NK-92 (cell line): Measurements from ENCODE around the gene CHEK1.
"Not testable (repeated sequence)": the region's sequence is repeated elsewhere in the genome, so short reads cannot be mapped to it uniquely, and the experiment has no call there.

ENCODE experiments used
- DNase-seq: peaks from one replicate; lab custom pipeline; 2025; ENCODE audit not compliant: unreplicated experiment; lab: John Stamatoyannopoulos, UW

The CHEK1 gene

GRCh38 chr11:125692887-125693286, 67.9 kb downstream of the CHEK1 start:
- DNase-seq = no peak

- DNase-seq = no peak
These were observed 70.0 kb downstream of the CHEK1 start for GRCh38 chr11:125694951-125695350.

GRCh38 chr11:125701018-125701610, 76.2 kb downstream of the CHEK1 start:
- DNase-seq = no peak

- DNase-seq = no peak
These were observed 77.1 kb downstream of the CHEK1 start for GRCh38 chr11:125701858-125702621.

GRCh38 chr11:125704686-125705085, 79.7 kb downstream of the CHEK1 start:
- not testable (repeated sequence) for DNase-seq

GRCh38 chr11:125720781-125721180, 95.8 kb downstream of the CHEK1 start:
- DNase-seq = no peak

- no peak for DNase-seq
These were observed 99.2 kb downstream of the CHEK1 start for GRCh38 chr11:125724125-125724524.
